Activated CD8-positive, alpha-beta T cell treated with anti-CD3 and anti-CD28 coated beads for 36 hours (primary cell): ENCODE results near the gene PHKA1. TPM values are rescaled to one million over a fixed set of nuclear protein-coding genes. Genes with fewer than 3 reads are reported as not detected.

Experiments
- ATAC-seq: fragments of 200-7000 bp; cut with Tn5 transposase; one replicate; pipeline ENCODE4 v1.10.0; 2021; ENCODE audit warnings: mild to moderate bottlenecking, moderate library complexity
- CTCF ChIA-PET: fragments of 350-600 bp; sonication (Branson Sonifier 250); formaldehyde crosslinking; loops from one replicate; lab custom pipeline; 2021; ENCODE audit warnings: antibody characterized with exemption; lab: Charles Lee
- POLR2A ChIA-PET: fragments of 350-600 bp; sonication (Branson Sonifier 250); formaldehyde crosslinking; loops from one replicate; lab custom pipeline; 2021; ENCODE audit warnings: antibody characterized with exemption; lab: Charles Lee
- DNase-seq: peaks from one replicate; pipeline ENCODE4 v3.0.0-alpha.2; 2020
- H3K27ac Mint-ChIP-seq: one replicate; pipeline ENCODE4 v1.8.0; 2021; ENCODE audit warnings: mild to moderate bottlenecking, mixed read lengths
- H3K27me3 Mint-ChIP-seq: one replicate; pipeline ENCODE4 v1.8.0; 2021; ENCODE audit warnings: mixed read lengths
- H3K36me3 Mint-ChIP-seq: one replicate; pipeline ENCODE4 v1.8.0; 2021; ENCODE audit warnings: low read depth, mixed read lengths
- H3K4me1 Mint-ChIP-seq: one replicate; pipeline ENCODE4 v1.8.0; 2021; ENCODE audit warnings: low read depth, mixed read lengths
- H3K4me3 Mint-ChIP-seq: one replicate; pipeline ENCODE4 v1.8.0; 2021; ENCODE audit warnings: mild to moderate bottlenecking, moderate library complexity, mixed read lengths
- H3K9me3 Mint-ChIP-seq: one replicate; pipeline ENCODE4 v1.8.0; 2021; ENCODE audit warnings: mixed read lengths
- CTCF ChIP-seq: fragments of 200-600 bp; IDR thresholded peaks from one replicate; pipeline ENCODE4 v1.8.0; 2022; ENCODE audit warnings: antibody characterized with exemption, mild to moderate bottlenecking
- intact Hi-C: fragments of 100-400 bp; cut with micrococcal nuclease; formaldehyde crosslinking; loops from one replicate; pipeline ENCODE4 v1.10.0; 2022
- total RNA-seq, 2 experiments: library from RNA; stranded (reverse); gene quantifications; one replicate each; pipeline ENCODE4 v1.2.3, GENCODE V29; 2021

Gene PHKA1
- total RNA-seq, 2 experiments from 2014 or later = 6.9 to 8.0 TPM

- Mint-ChIP-seq H3K4me1 (peaks cover 4% of the 10 kb centered on the region), H3K27ac (no peak overlapping the region), H3K9me3 (no peaks in the 10 kb centered on the region), H3K36me3 (no peaks in the 10 kb centered on the region), H3K27me3 (no peaks in the 10 kb centered on the region), H3K4me3 (no peak overlapping the region)
- DNase-seq = no peak
- ATAC-seq = no peak
- no peak for TF ChIP-seq CTCF
- ChIA-PET POLR2A (interaction anchor here (1.2 kb wide), 1 partner anchor 15 kb away, joined by 3 read pairs; no protein-coding TSS in a partner anchor), CTCF (no interaction called here)
- intact Hi-C loops = no loop called here
Measured at GRCh38 chrX:72576141-72576894, 137.8 kb downstream of the PHKA1 start.

- intact Hi-C loops = no loop called here
- CTCF ChIA-PET = interaction anchor here (1.3 kb wide), 1 partner anchor 48 kb away, joined by 4 read pairs; no protein-coding TSS in a partner anchor
- H3K9me3 Mint-ChIP-seq = no peaks in the 10 kb centered on the region
- peaks cover 8% of the 10 kb centered on the region for H3K36me3 Mint-ChIP-seq
- no peaks in the 10 kb centered on the region for H3K27me3 Mint-ChIP-seq
- ATAC-seq (peak; percentile 18), DNase-seq (no peak)
- H3K27ac Mint-ChIP-seq = peak overlapping the region; percentile 94
- peaks cover 8% of the 10 kb centered on the region for H3K4me1 Mint-ChIP-seq
- TF ChIP-seq CTCF = no peak
- peak overlapping the region; percentile 97 for H3K4me3 Mint-ChIP-seq
- POLR2A ChIA-PET = interaction anchor here (0.7 kb wide), 1 partner anchor 267 kb away, joined by 3 read pairs; no protein-coding TSS in a partner anchor
Measured at GRCh38 chrX:72573158-72573511, 141.0 kb downstream of the PHKA1 start.

- CTCF ChIA-PET = interaction anchor here (1.3 kb wide), 1 partner anchor 49 kb away, joined by 4 read pairs; no protein-coding TSS in a partner anchor
- peak within 1 kb of the TSS; percentile 94 for H3K27ac Mint-ChIP-seq
- intact Hi-C loops = no loop called here
- DNase-seq (peak; percentile 67), ATAC-seq (peak; percentile 90)
- H3K9me3 Mint-ChIP-seq = no peaks in the 10 kb centered on the region
- POLR2A ChIA-PET = interaction anchor here (0.7 to 1.3 kb wide), 5 partner anchors 32 to 296 kb away, joined by 3 to 4 read pairs (median 3); partner anchors contain the start of genes PHKA1 and RPS4X
- no peak for TF ChIP-seq CTCF
- peaks cover 8% of the 10 kb centered on the region for H3K36me3 Mint-ChIP-seq
- peak within 1 kb of the TSS; percentile 97 for H3K4me3 Mint-ChIP-seq
- H3K27me3 Mint-ChIP-seq = no peaks in the 10 kb centered on the region
- peaks cover 8% of the 10 kb centered on the region for H3K4me1 Mint-ChIP-seq
Measured at GRCh38 chrX:72572248-72573157, 141.6 kb downstream of the PHKA1 start, which contains the start of gene HDAC8. HDAC8 (minus strand) TSS chrX:72572843; CDS start chrX:72572761, 82 bp downstream.

GRCh38 chrX:72569786-72570185 is 144.3 kb downstream of the PHKA1 start:
- Mint-ChIP-seq H3K27ac (no peak overlapping the region), H3K9me3 (no peaks in the 10 kb centered on the region), H3K36me3 (peaks cover 14% of the 10 kb centered on the region), H3K27me3 (no peaks in the 10 kb centered on the region), H3K4me1 (peaks cover 8% of the 10 kb centered on the region), H3K4me3 (no peak overlapping the region)
- ATAC-seq (no peak), DNase-seq (peak; percentile 33)
- intact Hi-C loops = no loop called here
- ChIA-PET POLR2A (no interaction called here), CTCF (interaction anchor here (1.7 kb wide), 1 partner anchor 15 kb away, joined by 4 read pairs; no protein-coding TSS in a partner anchor)
- no peak for TF ChIP-seq CTCF
